Measurements from ENCODE around the gene ALK. TPM values are rescaled to one million over a fixed set of nuclear protein-coding genes. Genes with fewer than 3 reads are reported as not detected.
A peak's percentile ranks its signal among the peaks of the same experiment; 100 is the strongest.

ALK gene
- total RNA-seq, 4 donors from 2014 or later, result 0.08 to 0.40 (median 0.28) TPM

DNA sequence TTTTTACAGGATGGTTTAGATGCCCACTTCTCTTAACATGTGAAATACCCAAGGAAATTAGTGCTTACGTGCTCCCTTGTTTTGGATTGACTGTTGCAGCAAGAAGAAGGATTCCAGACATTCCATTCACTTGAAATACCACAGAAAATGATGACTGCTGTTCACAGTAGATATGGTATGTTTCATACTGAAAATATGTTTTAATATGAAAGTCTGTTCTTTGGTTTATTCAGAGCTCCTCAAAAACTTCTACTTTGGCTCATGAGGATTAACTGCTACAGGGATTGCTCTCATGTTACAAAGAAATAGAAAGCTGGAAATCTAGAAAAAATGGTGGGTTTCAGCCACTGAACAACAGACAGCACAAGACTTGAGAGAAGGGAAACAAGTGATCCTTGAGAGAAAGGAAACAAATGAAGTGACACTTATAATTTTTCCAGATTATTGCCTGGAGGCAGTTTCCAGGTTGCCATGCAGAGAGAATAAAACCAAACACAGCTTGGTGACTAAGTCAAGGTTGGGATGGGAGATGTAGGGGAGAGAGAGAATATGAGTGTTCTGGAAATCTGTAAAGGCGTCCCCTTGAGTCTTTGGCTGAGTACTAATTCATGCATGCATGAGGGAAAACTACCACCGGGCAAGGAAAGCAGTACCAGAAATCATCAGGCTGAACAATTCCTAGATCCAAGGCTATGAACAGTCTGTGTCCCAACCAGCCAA is 458.0 kb downstream of the ALK start:
- H3K36me3 ChIP-seq, result no peaks in the 10 kb centered on the region
- no peaks in the 10 kb centered on the region for H3K27me3 ChIP-seq
- no peak for DNase-seq
- no peak overlapping the region for H3K4me3 ChIP-seq (replicated peaks in 1 of 3)
- no peaks in the 10 kb centered on the region for H3K9me3 ChIP-seq
- intact Hi-C loops (cut with DNase I), result no loop called here
- H3K4me1 ChIP-seq, result peaks cover 0 to 10% of the 10 kb centered on the region in 2 donors
- peak overlapping the region in 1 of 3 donors; percentile 8 for H3K27ac ChIP-seq
- 40 to 41% methylated on average over 3 of the region's 3 CpGs for WGBS, 2 donors
- TF ChIP-seq, protein P1, sequence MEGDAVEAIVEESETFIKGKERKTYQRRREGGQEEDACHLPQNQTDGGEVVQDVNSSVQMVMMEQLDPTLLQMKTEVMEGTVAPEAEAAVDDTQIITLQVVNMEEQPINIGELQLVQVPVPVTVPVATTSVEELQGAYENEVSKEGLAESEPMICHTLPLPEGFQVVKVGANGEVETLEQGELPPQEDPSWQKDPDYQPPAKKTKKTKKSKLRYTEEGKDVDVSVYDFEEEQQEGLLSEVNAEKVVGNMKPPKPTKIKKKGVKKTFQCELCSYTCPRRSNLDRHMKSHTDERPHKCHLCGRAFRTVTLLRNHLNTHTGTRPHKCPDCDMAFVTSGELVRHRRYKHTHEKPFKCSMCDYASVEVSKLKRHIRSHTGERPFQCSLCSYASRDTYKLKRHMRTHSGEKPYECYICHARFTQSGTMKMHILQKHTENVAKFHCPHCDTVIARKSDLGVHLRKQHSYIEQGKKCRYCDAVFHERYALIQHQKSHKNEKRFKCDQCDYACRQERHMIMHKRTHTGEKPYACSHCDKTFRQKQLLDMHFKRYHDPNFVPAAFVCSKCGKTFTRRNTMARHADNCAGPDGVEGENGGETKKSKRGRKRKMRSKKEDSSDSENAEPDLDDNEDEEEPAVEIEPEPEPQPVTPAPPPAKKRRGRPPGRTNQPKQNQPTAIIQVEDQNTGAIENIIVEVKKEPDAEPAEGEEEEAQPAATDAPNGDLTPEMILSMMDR (IDR thresholded peaks at IDR 0.05), result no peak
- TF ChIP-seq POLR2A (IDR thresholded peaks at IDR 0.05), result no peak

DNA sequence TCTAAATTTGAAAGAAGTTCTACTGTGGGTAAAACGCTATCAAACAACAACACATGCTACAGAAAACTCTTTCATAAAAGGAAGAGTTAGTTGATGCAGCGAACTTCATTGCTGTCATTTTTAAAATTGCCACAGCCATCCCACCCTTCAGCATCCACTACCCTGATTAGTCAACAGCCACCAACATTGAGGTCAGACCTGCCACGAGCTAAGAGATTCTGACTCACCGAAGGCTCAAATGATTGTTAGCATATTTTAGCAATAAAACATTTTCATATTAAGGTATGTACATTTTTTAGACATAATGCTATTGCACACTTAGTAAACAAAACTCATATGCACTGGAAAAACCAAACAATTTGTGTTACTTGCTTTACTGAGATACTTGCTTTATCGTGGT is 459.1 kb downstream of the ALK start:
- DNase-seq, result no peak
- Histone ChIP-seq H3K4me1 (peaks cover 0 to 10% of the 10 kb centered on the region in 2 donors), H3K27ac (no peak overlapping the region), H3K36me3 (no peaks in the 10 kb centered on the region), H3K9me3 (no peaks in the 10 kb centered on the region), H3K4me3 (replicated peaks in 1 of 3) (no peak overlapping the region), H3K27me3 (no peaks in the 10 kb centered on the region)
- no peak for TF ChIP-seq POLR2A (IDR thresholded peaks at IDR 0.05)
- TF ChIP-seq, protein P1 (IDR thresholded peaks at IDR 0.05), result no peak
- intact Hi-C loops (cut with DNase I), result no loop called here
- whole genome bisulfite sequencing, 2 donors, result 88 to 94% methylated on average over 5 of the region's 5 CpGs

DNA sequence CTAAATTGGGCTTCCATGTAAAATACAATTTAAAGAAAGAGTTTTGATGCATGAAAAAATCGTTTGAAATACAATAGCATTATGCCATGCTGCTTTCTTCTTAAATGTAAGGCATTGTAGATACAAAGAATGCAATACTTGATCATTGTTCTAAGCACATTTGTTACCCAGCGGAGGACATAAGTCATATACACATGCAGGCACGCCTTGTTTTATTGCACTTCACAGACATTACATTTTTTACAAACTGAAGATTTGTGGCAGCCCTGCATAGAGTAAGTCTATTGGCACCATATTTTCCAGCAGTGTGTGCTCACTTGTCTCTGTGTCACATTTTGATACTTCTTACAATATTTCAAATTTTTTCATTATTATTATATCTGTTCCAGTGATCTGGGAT is 461.2 kb downstream of the ALK start:
- TF ChIP-seq POLR2A (IDR thresholded peaks at IDR 0.05), result no peak
- TF ChIP-seq, protein P1 (IDR thresholded peaks at IDR 0.05), result no peak
- Histone ChIP-seq H3K36me3 (no peaks in the 10 kb centered on the region), H3K9me3 (no peaks in the 10 kb centered on the region), H3K27ac (no peak overlapping the region), H3K27me3 (no peaks in the 10 kb centered on the region), H3K4me3 (replicated peaks in 1 of 3) (no peak overlapping the region), H3K4me1 (peaks cover 11 to 18% of the 10 kb centered on the region in 2 donors)
- WGBS, 2 donors, result 55 to 57% methylated on average over 3 of the region's 3 CpGs
- no peak for DNase-seq
- intact Hi-C loops (cut with DNase I), result no loop called here

DNA sequence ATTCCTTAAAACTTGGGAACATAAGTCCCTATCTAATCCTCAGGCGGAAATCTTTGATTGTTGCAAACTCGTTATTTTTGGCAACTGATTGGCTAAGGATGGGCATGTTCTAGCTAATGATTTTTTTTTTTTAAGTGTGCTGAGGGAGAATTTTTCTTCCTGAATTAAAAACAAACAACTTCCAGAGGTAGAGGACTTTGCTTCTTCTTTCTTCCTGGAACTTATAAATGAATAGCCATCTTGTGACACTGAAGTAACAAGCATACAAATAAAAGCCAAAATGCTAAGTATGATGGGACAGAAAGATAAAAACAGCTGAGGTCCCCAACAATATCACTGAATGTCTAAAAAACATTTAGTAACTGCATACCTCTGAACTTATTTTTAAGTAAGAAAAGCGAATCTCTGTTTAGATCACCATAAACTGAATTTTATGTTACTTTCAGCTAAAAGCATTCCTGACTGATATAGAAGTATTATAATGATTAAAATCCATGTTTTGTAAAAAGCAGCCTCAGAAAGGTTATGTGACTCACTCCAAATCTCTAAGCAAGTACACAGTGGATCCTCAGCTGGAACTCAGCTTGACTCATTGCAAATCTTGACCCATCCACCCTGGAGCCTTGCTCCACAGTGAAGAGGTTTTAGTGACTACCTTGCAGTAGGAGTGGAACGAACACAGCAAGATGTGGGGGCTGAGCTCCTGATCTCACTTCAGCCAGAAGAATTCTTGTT is 461.8 kb downstream of the ALK start:
- WGBS, 2 donors, result 87 to 89% methylated on average over 4 of the region's 4 CpGs
- no peak for TF ChIP-seq POLR2A (IDR thresholded peaks at IDR 0.05)
- TF ChIP-seq, protein P1 (IDR thresholded peaks at IDR 0.05), result no peak
- no peak for DNase-seq
- H3K9me3 ChIP-seq, result no peaks in the 10 kb centered on the region
- intact Hi-C loops (cut with DNase I), result no loop called here
- H3K27ac ChIP-seq, result no peak overlapping the region
- H3K36me3 ChIP-seq, result no peaks in the 10 kb centered on the region
- peaks cover 14 to 22% of the 10 kb centered on the region in 2 donors for H3K4me1 ChIP-seq
- H3K27me3 ChIP-seq, result no peaks in the 10 kb centered on the region
- no peak overlapping the region for H3K4me3 ChIP-seq (replicated peaks in 1 of 3)

DNA sequence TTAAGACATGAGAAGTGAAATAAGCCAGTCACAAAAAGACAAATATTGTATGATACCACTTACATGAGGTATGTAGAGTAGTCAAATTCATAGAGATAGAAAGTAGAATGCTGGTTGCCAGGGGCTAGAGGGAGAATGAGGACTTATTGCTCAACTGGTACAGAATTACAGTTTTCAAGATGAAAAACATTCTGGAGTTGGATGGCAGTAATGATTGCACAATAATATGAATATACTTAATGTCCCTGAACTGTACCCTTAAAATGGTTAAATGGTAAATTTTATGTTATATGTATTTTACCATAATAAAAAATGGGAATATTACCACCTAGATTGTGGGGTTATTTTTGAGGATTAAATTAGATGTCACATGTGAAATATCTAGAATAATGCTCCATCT is 465.0 kb downstream of the ALK start:
- DNase-seq, result no peak
- intact Hi-C loops (cut with DNase I), result no loop called here
- TF ChIP-seq, protein P1 (IDR thresholded peaks at IDR 0.05), result no peak
- Histone ChIP-seq H3K4me1 (peaks cover 18 to 19% of the 10 kb centered on the region in 2 donors), H3K27ac (no peak overlapping the region), H3K36me3 (no peaks in the 10 kb centered on the region), H3K27me3 (no peaks in the 10 kb centered on the region), H3K9me3 (no peaks in the 10 kb centered on the region), H3K4me3 (replicated peaks in 1 of 3) (no peak overlapping the region)

Data from thyroid gland (tissue), 4 donors.